Gastrocnemius medialis (tissue), 4 donors: ENCODE results near the gene SPI1.

ENCODE experiments used
- POLR2A ChIP-seq, 2 donors: fragments of 450-650 bp; IDR thresholded peaks; one replicate each; pipeline ENCODE4 v1.6.1; 2017; ENCODE audit warnings: antibody characterized with exemption in 2 of 2, mild to moderate bottlenecking in 2 of 2, moderate library complexity in 2 of 2
- TF ChIP-seq, protein P1 (sequence below), 5 experiments: fragments of 450-650 bp in 3 of 5; fragments of 200-600 bp in 2 of 5; sonication (generic) in 2 of 5; IDR thresholded peaks in 4 of 5; conservative IDR thresholded peaks in 1 of 5; 1 replicate in 4 of 5; 2 replicates in 1 of 5; pipeline ENCODE4 v1.5.1; 2016 to 2019; ENCODE audit warnings: antibody characterized with exemption in 5 of 5, mild to moderate bottlenecking in 3 of 5, moderate library complexity in 3 of 5

DNA sequence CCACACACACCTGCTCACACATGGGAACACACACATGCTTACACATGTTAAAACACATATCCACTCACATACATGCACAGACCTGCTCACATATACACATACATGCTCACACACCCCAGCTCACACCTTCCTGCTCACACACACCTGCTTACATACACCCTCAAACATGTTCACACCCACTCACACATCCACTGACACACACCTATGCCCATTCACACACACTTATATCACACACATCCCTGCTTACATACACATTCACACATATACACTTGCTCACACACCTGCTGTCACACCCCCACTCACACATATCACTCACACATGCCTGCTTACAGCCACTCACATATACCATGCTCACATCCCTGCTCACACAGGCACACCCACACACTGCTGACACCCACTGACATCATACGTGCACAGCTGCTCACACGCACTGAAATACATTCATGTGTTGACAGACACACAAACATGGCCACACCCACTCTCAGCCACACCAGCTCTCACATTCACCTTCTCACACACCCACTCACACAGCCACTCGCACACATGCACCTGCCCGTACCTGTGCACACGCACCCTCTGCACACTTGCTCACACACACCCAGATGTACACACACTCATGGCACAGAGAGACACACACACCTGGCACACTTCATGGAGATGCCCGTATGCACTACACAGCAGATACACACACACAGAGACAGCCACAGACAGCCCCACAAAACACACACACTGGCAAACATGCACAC is 20.2 kb downstream of the SPI1 start:
- no peak for TF ChIP-seq POLR2A (IDR thresholded peaks at IDR 0.05)
- TF ChIP-seq, protein P1, sequence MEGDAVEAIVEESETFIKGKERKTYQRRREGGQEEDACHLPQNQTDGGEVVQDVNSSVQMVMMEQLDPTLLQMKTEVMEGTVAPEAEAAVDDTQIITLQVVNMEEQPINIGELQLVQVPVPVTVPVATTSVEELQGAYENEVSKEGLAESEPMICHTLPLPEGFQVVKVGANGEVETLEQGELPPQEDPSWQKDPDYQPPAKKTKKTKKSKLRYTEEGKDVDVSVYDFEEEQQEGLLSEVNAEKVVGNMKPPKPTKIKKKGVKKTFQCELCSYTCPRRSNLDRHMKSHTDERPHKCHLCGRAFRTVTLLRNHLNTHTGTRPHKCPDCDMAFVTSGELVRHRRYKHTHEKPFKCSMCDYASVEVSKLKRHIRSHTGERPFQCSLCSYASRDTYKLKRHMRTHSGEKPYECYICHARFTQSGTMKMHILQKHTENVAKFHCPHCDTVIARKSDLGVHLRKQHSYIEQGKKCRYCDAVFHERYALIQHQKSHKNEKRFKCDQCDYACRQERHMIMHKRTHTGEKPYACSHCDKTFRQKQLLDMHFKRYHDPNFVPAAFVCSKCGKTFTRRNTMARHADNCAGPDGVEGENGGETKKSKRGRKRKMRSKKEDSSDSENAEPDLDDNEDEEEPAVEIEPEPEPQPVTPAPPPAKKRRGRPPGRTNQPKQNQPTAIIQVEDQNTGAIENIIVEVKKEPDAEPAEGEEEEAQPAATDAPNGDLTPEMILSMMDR (IDR thresholded peaks at IDR 0.05 in 4 of 5, conservative IDR thresholded peaks at IDR 0.05 in 1 of 5), result no peak
